HEK293T (cell line): ENCODE data around the gene NFIA.

Experiments
- BHLHE40 ChIP-seq: fragments of 450-650 bp; IDR thresholded peaks from 2 replicates; pipeline ENCODE4 v1.6.1; 2016; ENCODE audit warnings: mild to moderate bottlenecking, moderate library complexity, borderline replicate concordance
- FOXK2 ChIP-seq: fragments of 450-650 bp; IDR thresholded peaks from 2 replicates; pipeline ENCODE4 v1.6.1; 2016; ENCODE audit warnings: mild to moderate bottlenecking
- FOXM1 ChIP-seq: fragments of 450-650 bp; IDR thresholded peaks from 2 replicates; pipeline ENCODE4 v1.6.1; 2017; ENCODE audit warnings: mild to moderate bottlenecking, borderline replicate concordance
- HDGF ChIP-seq: fragments of 450-650 bp; IDR thresholded peaks from 2 replicates; pipeline ENCODE4 v1.6.1; 2017; ENCODE audit warnings: antibody characterized with exemption, borderline replicate concordance
- L3MBTL2 ChIP-seq: fragments of 450-650 bp; conservative IDR thresholded peaks from 2 replicates; pipeline ENCODE4 v1.6.1; 2016; ENCODE audit warnings: mild to moderate bottlenecking
- SP1 ChIP-seq: fragments of 450-650 bp; IDR thresholded peaks from 2 replicates; pipeline ENCODE4 v1.6.1; 2017
- SUZ12 ChIP-seq: fragments of 450-650 bp; IDR thresholded peaks from 2 replicates; pipeline ENCODE4 v1.6.1; 2016; ENCODE audit warnings: mild to moderate bottlenecking
- TARDBP ChIP-seq: fragments of 450-650 bp; IDR thresholded peaks from 2 replicates; pipeline ENCODE4 v1.6.1; 2016
- ZNF384 ChIP-seq: fragments of 450-650 bp; IDR thresholded peaks from 2 replicates; pipeline ENCODE4 v1.6.1; 2016

- no peak for TF ChIP-seq ZNF384
- TF ChIP-seq BHLHE40, result no peak
- no peak for TF ChIP-seq HDGF
- TF ChIP-seq FOXK2, result no peak
- TF ChIP-seq SP1, result no peak
- no peak for TF ChIP-seq TARDBP
- no peak for TF ChIP-seq L3MBTL2
- TF ChIP-seq FOXM1, result no peak
- no peak for TF ChIP-seq SUZ12
Measured at GRCh38 chr1:61225478-61225877, 143.1 kb downstream of the NFIA start.
